Parathyroid adenoma (tissue), 2 donors: ENCODE measurements around the gene VEGFB.

Experiments used
- H2AFZ ChIP-seq: fragments of 300-600 bp; sonication (generic); one replicate; pipeline ENCODE4 v1.7.0; 2017; ENCODE audit warnings: antibody characterized with exemption, mild to moderate bottlenecking
- H3K27ac ChIP-seq: fragments of 300-600 bp; sonication (generic); one replicate; pipeline ENCODE4 v1.7.0; 2017
- H3K27me3 ChIP-seq: fragments of 300-600 bp; sonication (generic); one replicate; pipeline ENCODE4 v1.7.0; 2017; ENCODE audit warnings: low read length; ENCODE audit not compliant: control insufficient read depth, insufficient read depth
- H3K36me3 ChIP-seq: fragments of 300-600 bp; sonication (generic); one replicate; pipeline ENCODE4 v1.7.0; 2017; ENCODE audit warnings: low read length; ENCODE audit not compliant: control insufficient read depth, insufficient read depth
- H3K4me1 ChIP-seq: fragments of 300-600 bp; sonication (generic); one replicate; pipeline ENCODE4 v1.7.0; 2017; ENCODE audit warnings: control low read depth
- H3K4me2 ChIP-seq: fragments of 300-600 bp; sonication (generic); one replicate; pipeline ENCODE4 v1.7.0; 2017; ENCODE audit warnings: low read length
- H3K4me3 ChIP-seq: fragments of 300-600 bp; sonication (generic); one replicate; pipeline ENCODE4 v1.7.0; 2017; ENCODE audit warnings: low read depth, low read length
- H3K79me2 ChIP-seq: fragments of 300-600 bp; sonication (generic); one replicate; pipeline ENCODE4 v1.7.0; 2017; ENCODE audit warnings: control low read depth
- H3K9ac ChIP-seq: fragments of 300-600 bp; sonication (generic); one replicate; pipeline ENCODE4 v1.7.0; 2017; ENCODE audit warnings: mild to moderate bottlenecking
- H3K9me3 ChIP-seq: fragments of 300-600 bp; sonication (generic); one replicate; pipeline ENCODE4 v1.7.0; 2017; ENCODE audit warnings: low read length; ENCODE audit not compliant: control insufficient read depth
- CTCF ChIP-seq: fragments of 300-600 bp; sonication (generic); IDR thresholded peaks from one replicate; pipeline ENCODE4 v1.7.0; 2017; ENCODE audit warnings: antibody characterized with exemption, mild to moderate bottlenecking
- donor health status: primary hyperparathyroidism.

The VEGFB gene

GRCh38 chr11:64264371-64264852 lies 30.0 kb downstream of the VEGFB start:
- Histone ChIP-seq H3K27ac (no peak overlapping the region), H3K4me3 (no peak overlapping the region), H3K9me3 (no peaks in the 10 kb centered on the region), H3K4me1 (peaks cover 10% of the 10 kb centered on the region), H3K9ac (no peak overlapping the region), H3K4me2 (no peak overlapping the region), H2AFZ (no peak overlapping the region), H3K79me2 (no peaks in the 10 kb centered on the region), H3K27me3 (no peaks in the 10 kb centered on the region), H3K36me3 (no peaks in the 10 kb centered on the region)
- TF ChIP-seq CTCF = no peak

GRCh38 chr11:64265176-64266160 lies 31.1 kb downstream of the VEGFB start:
- Histone ChIP-seq H3K27me3 (no peaks in the 10 kb centered on the region), H3K4me1 (peaks cover 10% of the 10 kb centered on the region)

GRCh38 chr11:64266339-64266738 lies 32.0 kb downstream of the VEGFB start:
- Histone ChIP-seq H3K9me3 (no peaks in the 10 kb centered on the region), H3K9ac (no peak overlapping the region), H3K27ac (no peak overlapping the region), H3K4me3 (no peak overlapping the region), H3K79me2 (no peaks in the 10 kb centered on the region), H3K4me2 (no peak overlapping the region), H2AFZ (no peak overlapping the region), H3K4me1 (peaks cover 10% of the 10 kb centered on the region), H3K27me3 (no peaks in the 10 kb centered on the region), H3K36me3 (no peaks in the 10 kb centered on the region)
- TF ChIP-seq CTCF = no peak

More at GRCh38 chr11:64265176-64266160, 31.1 kb downstream of the VEGFB start:
- no peaks in the 10 kb centered on the region for H3K9me3 ChIP-seq
- TF ChIP-seq CTCF = no peak
- H3K4me3 ChIP-seq = no peak overlapping the region
- H3K36me3 ChIP-seq = no peaks in the 10 kb centered on the region
- no peak overlapping the region for H2AFZ ChIP-seq
- no peaks in the 10 kb centered on the region for H3K79me2 ChIP-seq
- H3K4me2 ChIP-seq = no peak overlapping the region
- H3K9ac ChIP-seq = no peak overlapping the region
- H3K27ac ChIP-seq = no peak overlapping the region

GRCh38 chr11:64267207-64267945 lies 33.0 kb downstream of the VEGFB start:
- Histone ChIP-seq H3K27me3 (no peaks in the 10 kb centered on the region), H3K27ac (peak overlapping the region; percentile 97), H3K4me3 (peak overlapping the region; percentile 83), H3K36me3 (no peaks in the 10 kb centered on the region), H3K79me2 (no peaks in the 10 kb centered on the region), H3K4me1 (peaks cover 10% of the 10 kb centered on the region), H2AFZ (peak overlapping the region; percentile 5), H3K9ac (no peak overlapping the region), H3K4me2 (peak overlapping the region; percentile 91), H3K9me3 (no peaks in the 10 kb centered on the region)
- TF ChIP-seq CTCF = no peak
